PC-3 (cell line): Measurements from ENCODE around the gene UNCX.

ENCODE experiments used
- EZH2 ChIP-seq: fragments of 300-600 bp; sonication (generic); IDR thresholded peaks from one replicate; pipeline ENCODE4 v1.6.1; 2017; ENCODE audit warnings: antibody characterized with exemption, mild to moderate bottlenecking, low read length; ENCODE audit not compliant: unreplicated experiment
- EZH2phosphoT487 ChIP-seq: fragments of 300-600 bp; sonication (generic); IDR thresholded peaks from 2 replicates; pipeline ENCODE4 v1.6.1; 2018; ENCODE audit warnings: mild to moderate bottlenecking, antibody characterized with exemption, low read length, borderline replicate concordance
- TF ChIP-seq, protein P1 (sequence below): fragments of 300-600 bp; sonication (generic); conservative IDR thresholded peaks from 2 replicates; pipeline ENCODE4 v1.5.1; 2017; ENCODE audit warnings: antibody characterized with exemption, low read depth, mild to moderate bottlenecking, low read length

DNA sequence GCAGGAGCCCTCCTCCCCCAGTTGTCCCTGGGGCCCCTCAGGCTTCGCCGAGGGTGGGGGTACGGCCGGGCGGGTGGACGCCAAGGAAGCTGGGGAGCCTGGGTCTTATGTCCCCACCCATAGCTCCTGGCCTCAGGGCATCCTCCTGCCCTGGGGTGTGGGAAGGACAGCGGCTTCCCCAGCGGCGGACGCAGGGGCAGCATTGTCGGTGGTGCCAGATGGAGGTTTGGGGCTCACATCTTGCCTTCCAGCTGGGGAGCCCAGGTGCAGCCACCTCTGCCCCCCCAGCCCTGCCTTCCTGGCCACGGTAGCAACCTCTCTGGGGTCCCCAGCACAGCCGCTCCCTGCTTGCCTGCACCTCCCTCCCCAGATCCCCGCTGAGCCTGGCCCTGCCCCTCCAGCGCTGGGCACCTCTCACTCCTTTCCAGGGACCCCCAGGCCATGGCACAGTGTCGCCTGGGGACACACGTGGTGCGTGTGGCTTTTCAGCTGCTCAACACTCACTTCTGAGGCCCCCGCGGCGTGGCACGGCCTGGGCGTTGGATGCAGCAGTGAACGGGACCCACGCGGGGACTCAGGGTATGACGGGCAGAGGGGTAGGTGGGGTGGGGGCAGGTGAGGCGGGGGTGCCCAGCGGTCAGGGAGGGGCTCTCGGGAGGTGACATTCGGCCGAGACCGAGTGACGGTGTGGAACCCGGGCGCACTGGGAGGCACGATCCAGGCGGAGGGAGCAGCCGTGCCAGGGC, 53.1 kb downstream of the UNCX start:
- TF ChIP-seq, protein P1, sequence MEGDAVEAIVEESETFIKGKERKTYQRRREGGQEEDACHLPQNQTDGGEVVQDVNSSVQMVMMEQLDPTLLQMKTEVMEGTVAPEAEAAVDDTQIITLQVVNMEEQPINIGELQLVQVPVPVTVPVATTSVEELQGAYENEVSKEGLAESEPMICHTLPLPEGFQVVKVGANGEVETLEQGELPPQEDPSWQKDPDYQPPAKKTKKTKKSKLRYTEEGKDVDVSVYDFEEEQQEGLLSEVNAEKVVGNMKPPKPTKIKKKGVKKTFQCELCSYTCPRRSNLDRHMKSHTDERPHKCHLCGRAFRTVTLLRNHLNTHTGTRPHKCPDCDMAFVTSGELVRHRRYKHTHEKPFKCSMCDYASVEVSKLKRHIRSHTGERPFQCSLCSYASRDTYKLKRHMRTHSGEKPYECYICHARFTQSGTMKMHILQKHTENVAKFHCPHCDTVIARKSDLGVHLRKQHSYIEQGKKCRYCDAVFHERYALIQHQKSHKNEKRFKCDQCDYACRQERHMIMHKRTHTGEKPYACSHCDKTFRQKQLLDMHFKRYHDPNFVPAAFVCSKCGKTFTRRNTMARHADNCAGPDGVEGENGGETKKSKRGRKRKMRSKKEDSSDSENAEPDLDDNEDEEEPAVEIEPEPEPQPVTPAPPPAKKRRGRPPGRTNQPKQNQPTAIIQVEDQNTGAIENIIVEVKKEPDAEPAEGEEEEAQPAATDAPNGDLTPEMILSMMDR: no peak
- TF ChIP-seq EZH2 (no peak), EZH2phosphoT487 (no peak)
